ENCODE measurements around the gene MDM2.

- TF ChIP-seq FOXM1 (IDR thresholded peaks at IDR 0.05; ENCODE audit: low read depth, low read length), result no peak
- no peak for TF ChIP-seq CTCF (IDR thresholded peaks at IDR 0.05 in 2 of 3, conservative IDR thresholded peaks at IDR 0.05 in 1 of 3; ENCODE audit: control insufficient read depth in 2 of 3, extremely low read depth in 1 of 3, insufficient read depth in 1 of 3, low read depth in 3 of 3, low read length in 3 of 3)
- TF ChIP-seq YY1 (IDR thresholded peaks at IDR 0.05; ENCODE audit: low read depth, low read length), result no peak
- no peak for TF ChIP-seq BMI1 (IDR thresholded peaks at IDR 0.05; ENCODE audit: borderline replicate concordance)
- no peak for TF ChIP-seq ATF7 (IDR thresholded peaks at IDR 0.05; ENCODE audit: low read depth)
- no peak for TF ChIP-seq EZH2 (IDR thresholded peaks at IDR 0.05; ENCODE audit: borderline replicate concordance, control insufficient read depth, low read depth, low read length)
- no peak for TF ChIP-seq CBFB (IDR thresholded peaks at IDR 0.05; ENCODE audit: low read depth)
- TF ChIP-seq POLR2A (IDR thresholded peaks at IDR 0.05; ENCODE audit: low read depth, low read length), result no peak
- TF ChIP-seq REST (IDR thresholded peaks at IDR 0.05; ENCODE audit: low read depth, low read length), result no peak
Observed at GRCh38 chr12:68791897-68792481, 16.0 kb upstream of the MDM2 start.

Measured in GM12878 (cell line).